GM19463 (cell line): ENCODE results near the gene TCHH.
"Not testable (repeated sequence)": the region's sequence is repeated elsewhere in the genome, so short reads cannot be mapped to it uniquely, and the experiment has no call there.

ENCODE experiments used
- ATAC-seq: cut with Tn5 transposase; IDR thresholded peaks from one replicate; pipeline ENCODE4 v1.9.1; 2021; ENCODE audit warnings: mild to moderate bottlenecking, moderate library complexity; ENCODE audit not compliant: unreplicated experiment

Gene TCHH

GRCh38 chr1:152111515-152111968 lies 3.7 kb downstream of the TCHH start:
- ATAC-seq, result no peak

- no peak for ATAC-seq
Observed at GRCh38 chr1:152110860-152111514, 4.3 kb downstream of the TCHH start.

- no peak for ATAC-seq
Observed at GRCh38 chr1:152110365-152110859, 4.8 kb downstream of the TCHH start.

GRCh38 chr1:152109998-152110294 lies 5.3 kb downstream of the TCHH start:
- no peak for ATAC-seq

GRCh38 chr1:152109231-152109997 lies 5.8 kb downstream of the TCHH start:
- ATAC-seq, result no peak

- ATAC-seq, result no peak
Observed at GRCh38 chr1:152108882-152109222, 6.4 kb downstream of the TCHH start.

- no peak for ATAC-seq
Observed at GRCh38 chr1:152107984-152108881, 7.0 kb downstream of the TCHH start.

GRCh38 chr1:152107031-152107983 lies 7.9 kb downstream of the TCHH start:
- no peak for ATAC-seq

- ATAC-seq, result no peak
Observed at GRCh38 chr1:152104854-152105253, 10.4 kb downstream of the TCHH start.

- no peak for ATAC-seq
Observed at GRCh38 chr1:152096931-152097330, 18.3 kb downstream of the TCHH start.

- ATAC-seq, result no peak
Observed at GRCh38 chr1:152089014-152089674, 26.1 kb downstream of the TCHH start, which contains the start of gene TCHHL1. TCHHL1 (minus strand) TSS chr1:152089064; CDS start chr1:152088143, 921 bp downstream.

- ATAC-seq, result no peak
Observed at GRCh38 chr1:152086760-152087159, 28.5 kb downstream of the TCHH start.

GRCh38 chr1:152084853-152085252 lies 30.4 kb downstream of the TCHH start:
- no peak for ATAC-seq

GRCh38 chr1:152081026-152081425 lies 34.2 kb downstream of the TCHH start:
- ATAC-seq, result not testable (repeated sequence)

GRCh38 chr1:152080494-152080893 lies 34.8 kb downstream of the TCHH start:
- ATAC-seq, result not testable (repeated sequence)

- no peak for ATAC-seq
Observed at GRCh38 chr1:152078831-152079441, 36.3 kb downstream of the TCHH start.

- ATAC-seq, result no peak
Observed at GRCh38 chr1:152072311-152072710, 42.9 kb downstream of the TCHH start.

- ATAC-seq, result no peak
Observed at GRCh38 chr1:152071123-152071522, 44.1 kb downstream of the TCHH start.

- ATAC-seq, result no peak
Observed at GRCh38 chr1:152067929-152068328, 47.3 kb downstream of the TCHH start.
